ENCODE data around the gene RAB10. TPM values are rescaled to one million over a fixed set of nuclear protein-coding genes. Genes with fewer than 3 reads are reported as not detected.
A peak's percentile ranks its signal among the peaks of the same experiment; 100 is the strongest.

The RAB10 gene
- total and polyA plus RNA-seq, 2 experiments from 2014 or later, result 102 to 143 TPM

- H3K79me2 ChIP-seq (replicated peaks; ENCODE audit: insufficient read depth), result no peaks in the 10 kb centered on the region
- ATAC-seq (peak; percentile 52), DNase-seq (ENCODE audit: low spot score) (peak; percentile 53)
- H3K4me1 ChIP-seq (ENCODE audit: insufficient read depth), result no peaks in the 10 kb centered on the region
- no peaks in the 10 kb centered on the region for H3K36me3 ChIP-seq (ENCODE audit: insufficient read depth)
- no peaks in the 10 kb centered on the region for H3K9me2 ChIP-seq (ENCODE audit: insufficient read depth)
- H4K20me1 ChIP-seq (replicated peaks; ENCODE audit: insufficient read depth), result no peaks in the 10 kb centered on the region
- H3F3A ChIP-seq (replicated peaks; ENCODE audit: low read depth), result 0 out of 2 replicates have a peak, but pooled peaks cover 9% of the 10 kb centered on the region
- no peak overlapping the region for H3K27ac ChIP-seq (ENCODE audit: low read depth)
- no peak overlapping the region for H3K4me3 ChIP-seq
- Mint-ChIP-seq H3K27me3 (ENCODE audit: insufficient read depth, low read depth, poor library complexity) (peaks cover 8% of the 10 kb centered on the region), H3K4me1 (peaks cover 3% of the 10 kb centered on the region; the same call in 1 of the 3 replicates), H3K36me3 (ENCODE audit: low read depth) (no peaks in the 10 kb centered on the region), H3K27ac (no peak overlapping the region), H3K4me3 (no peak overlapping the region), H3K9me3 (no peaks in the 10 kb centered on the region)
- TF ChIP-seq EZH2 (IDR thresholded peaks at IDR 0.05; ENCODE audit: low read depth, unreplicated experiment) (no peak), CREB1 (CRISPR knock-in tag; IDR thresholded peaks at IDR 0.05; ENCODE audit: low read depth) (no peak), POLR2AphosphoS5 (IDR thresholded peaks at IDR 0.05; ENCODE audit: low read depth) (no peak), REST (IDR thresholded peaks at IDR 0.05; ENCODE audit: unreplicated experiment) (peak; percentile 74), ETS1 (IDR thresholded peaks at IDR 0.05) (no peak)
- no peak overlapping the region for H3K4me2 ChIP-seq
- H2AFZ ChIP-seq, result no peak overlapping the region
- H3K27me3 ChIP-seq (ENCODE audit: insufficient read depth), result no peaks in the 10 kb centered on the region
These were observed 114.6 kb downstream of the RAB10 start for GRCh38 chr2:26148501-26148900.

GRCh38 chr2:26150243-26150642 lies 116.4 kb downstream of the RAB10 start:
- H3K4me1 Mint-ChIP-seq, result no peaks in the 10 kb centered on the region
- no peak for ATAC-seq
- H4K20me1 ChIP-seq (replicated peaks; ENCODE audit: insufficient read depth), result no peaks in the 10 kb centered on the region
- no peak for DNase-seq (ENCODE audit: low spot score)
- H3K27ac Mint-ChIP-seq, result no peak overlapping the region
- no peaks in the 10 kb centered on the region for H3F3A ChIP-seq (replicated peaks; ENCODE audit: low read depth)
- no peaks in the 10 kb centered on the region for H3K27me3 ChIP-seq (ENCODE audit: insufficient read depth)
- no peak overlapping the region for H3K27ac ChIP-seq (ENCODE audit: low read depth)
- H3K9me2 ChIP-seq (ENCODE audit: insufficient read depth), result no peaks in the 10 kb centered on the region
- H3K4me3 ChIP-seq, result no peak overlapping the region
- H3K79me2 ChIP-seq (replicated peaks; ENCODE audit: insufficient read depth), result no peaks in the 10 kb centered on the region
- peak overlapping the region; percentile 78; the same call in 1 of the 2 replicates for H2AFZ ChIP-seq
- H3K9me3 Mint-ChIP-seq, result no peaks in the 10 kb centered on the region
- H3K27me3 Mint-ChIP-seq (ENCODE audit: insufficient read depth, low read depth, poor library complexity), result peaks cover 5% of the 10 kb centered on the region
- H3K36me3 Mint-ChIP-seq (ENCODE audit: low read depth), result no peaks in the 10 kb centered on the region
- H3K4me3 Mint-ChIP-seq, result no peak overlapping the region
- no peaks in the 10 kb centered on the region for H3K4me1 ChIP-seq (ENCODE audit: insufficient read depth)
- H3K36me3 ChIP-seq (ENCODE audit: insufficient read depth), result no peaks in the 10 kb centered on the region
- H3K4me2 ChIP-seq, result no peak overlapping the region
- TF ChIP-seq ZNF331 (CRISPR knock-in tag; IDR thresholded peaks at IDR 0.05; ENCODE audit: low read depth) (no peak), ZNF114 (CRISPR knock-in tag; IDR thresholded peaks at IDR 0.05) (no peak), EZH2 (IDR thresholded peaks at IDR 0.05; ENCODE audit: low read depth, unreplicated experiment) (no peak), JUNB (IDR thresholded peaks at IDR 0.05; ENCODE audit: unreplicated experiment) (no peak), POLR2AphosphoS5 (IDR thresholded peaks at IDR 0.05; ENCODE audit: low read depth) (no peak), CREB1 (CRISPR knock-in tag; IDR thresholded peaks at IDR 0.05; ENCODE audit: low read depth) (no peak), REST (IDR thresholded peaks at IDR 0.05; ENCODE audit: unreplicated experiment) (no peak), STAT1 (IDR thresholded peaks at IDR 0.05; ENCODE audit: unreplicated experiment) (no peak), CTCF (conservative IDR thresholded peaks at IDR 0.05; ENCODE audit: low read depth in 2 of 2) (no peak), NANOG (IDR thresholded peaks at IDR 0.05; ENCODE audit: borderline replicate concordance) (no peak), EZH2phosphoT487 (IDR thresholded peaks at IDR 0.05; ENCODE audit: unreplicated experiment) (no peak)

All from GM23338 (cell line).